Astrocyte (in vitro differentiated cells and primary cell): ENCODE results near the gene ETV6.

Experiments
- EZH2 ChIP-seq: IDR thresholded peaks from 2 replicates; pipeline ENCODE4 v1.6.1; 2012; ENCODE audit warnings: mild to moderate bottlenecking, low read length, inconsistent platforms; ENCODE audit not compliant: insufficient read depth
- TF ChIP-seq, protein P1 (sequence below): IDR thresholded peaks from 2 replicates; pipeline ENCODE4 v1.5.1; 2011; ENCODE audit warnings: low read depth, mild to moderate bottlenecking, inconsistent platforms, low read length, moderate library complexity; ENCODE audit not compliant: insufficient read depth

DNA sequence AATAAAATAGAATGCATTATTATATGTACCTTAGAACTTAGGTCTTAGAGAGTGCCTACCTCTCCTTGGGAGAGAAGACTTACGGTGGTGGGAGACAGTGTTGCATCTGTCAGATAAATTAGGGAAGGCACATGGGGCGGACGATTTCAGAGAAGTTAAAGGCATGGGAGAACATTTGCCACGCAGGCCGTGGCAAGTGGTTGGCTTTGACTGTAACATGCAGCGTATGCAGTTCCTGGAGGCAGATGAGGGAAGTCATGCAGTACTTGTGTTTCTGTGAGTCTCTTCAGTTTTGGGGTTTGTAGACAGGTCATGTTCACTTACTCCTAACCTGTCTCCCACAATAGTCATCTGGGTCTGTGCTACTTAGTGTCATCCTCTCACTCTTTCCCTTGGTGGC lies 43.6 kb downstream of the ETV6 start:
- no peak for TF ChIP-seq EZH2
- TF ChIP-seq, protein P1, sequence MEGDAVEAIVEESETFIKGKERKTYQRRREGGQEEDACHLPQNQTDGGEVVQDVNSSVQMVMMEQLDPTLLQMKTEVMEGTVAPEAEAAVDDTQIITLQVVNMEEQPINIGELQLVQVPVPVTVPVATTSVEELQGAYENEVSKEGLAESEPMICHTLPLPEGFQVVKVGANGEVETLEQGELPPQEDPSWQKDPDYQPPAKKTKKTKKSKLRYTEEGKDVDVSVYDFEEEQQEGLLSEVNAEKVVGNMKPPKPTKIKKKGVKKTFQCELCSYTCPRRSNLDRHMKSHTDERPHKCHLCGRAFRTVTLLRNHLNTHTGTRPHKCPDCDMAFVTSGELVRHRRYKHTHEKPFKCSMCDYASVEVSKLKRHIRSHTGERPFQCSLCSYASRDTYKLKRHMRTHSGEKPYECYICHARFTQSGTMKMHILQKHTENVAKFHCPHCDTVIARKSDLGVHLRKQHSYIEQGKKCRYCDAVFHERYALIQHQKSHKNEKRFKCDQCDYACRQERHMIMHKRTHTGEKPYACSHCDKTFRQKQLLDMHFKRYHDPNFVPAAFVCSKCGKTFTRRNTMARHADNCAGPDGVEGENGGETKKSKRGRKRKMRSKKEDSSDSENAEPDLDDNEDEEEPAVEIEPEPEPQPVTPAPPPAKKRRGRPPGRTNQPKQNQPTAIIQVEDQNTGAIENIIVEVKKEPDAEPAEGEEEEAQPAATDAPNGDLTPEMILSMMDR, result no peak
